Measurements from ENCODE around the gene ATPAF2.
"Not testable (repeated sequence)": the region's sequence is repeated elsewhere in the genome, so short reads cannot be mapped to it uniquely, and the experiment has no call there.

GRCh38 chr17:17995887-17996286, 43.1 kb downstream of the ATPAF2 start:
- not testable (repeated sequence) for TF ChIP-seq SIN3A (IDR thresholded peaks at IDR 0.05; ENCODE audit: low read depth); RAD21 (IDR thresholded peaks at IDR 0.05; ENCODE audit: low read depth); POLR2A (IDR thresholded peaks at IDR 0.05; ENCODE audit: borderline replicate concordance, extremely low read depth, insufficient read depth, insufficient read length); CEBPB (IDR thresholded peaks at IDR 0.05; ENCODE audit: low read depth)
- TF ChIP-seq, protein P1, sequence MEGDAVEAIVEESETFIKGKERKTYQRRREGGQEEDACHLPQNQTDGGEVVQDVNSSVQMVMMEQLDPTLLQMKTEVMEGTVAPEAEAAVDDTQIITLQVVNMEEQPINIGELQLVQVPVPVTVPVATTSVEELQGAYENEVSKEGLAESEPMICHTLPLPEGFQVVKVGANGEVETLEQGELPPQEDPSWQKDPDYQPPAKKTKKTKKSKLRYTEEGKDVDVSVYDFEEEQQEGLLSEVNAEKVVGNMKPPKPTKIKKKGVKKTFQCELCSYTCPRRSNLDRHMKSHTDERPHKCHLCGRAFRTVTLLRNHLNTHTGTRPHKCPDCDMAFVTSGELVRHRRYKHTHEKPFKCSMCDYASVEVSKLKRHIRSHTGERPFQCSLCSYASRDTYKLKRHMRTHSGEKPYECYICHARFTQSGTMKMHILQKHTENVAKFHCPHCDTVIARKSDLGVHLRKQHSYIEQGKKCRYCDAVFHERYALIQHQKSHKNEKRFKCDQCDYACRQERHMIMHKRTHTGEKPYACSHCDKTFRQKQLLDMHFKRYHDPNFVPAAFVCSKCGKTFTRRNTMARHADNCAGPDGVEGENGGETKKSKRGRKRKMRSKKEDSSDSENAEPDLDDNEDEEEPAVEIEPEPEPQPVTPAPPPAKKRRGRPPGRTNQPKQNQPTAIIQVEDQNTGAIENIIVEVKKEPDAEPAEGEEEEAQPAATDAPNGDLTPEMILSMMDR (IDR thresholded peaks at IDR 0.05 in 2 of 3, conservative IDR thresholded peaks at IDR 0.05 in 1 of 3; ENCODE audit: borderline replicate concordance in 1 of 3, insufficient read depth in 1 of 3, low read depth in 2 of 3, low read length in 2 of 3) = not testable (repeated sequence)
